Tibial nerve (tissue), 4 donors: ENCODE data around the gene ADIRF. TPM values are rescaled to one million over a fixed set of nuclear protein-coding genes. Genes with fewer than 3 reads are reported as not detected.

Experiments
- DNase-seq, 2 donors: peaks; one replicate each; pipeline ENCODE4 v3.0.0-alpha.2; 2019; ENCODE audit warnings: low spot score in 2 of 2
- H3K27ac ChIP-seq, 4 donors: fragments of 200-600 bp; sonication (generic) in 3 of 4; one replicate each; pipeline ENCODE4 v1.5.1; 2017 to 2019; ENCODE audit warnings: mild to moderate bottlenecking in 1 of 4
- H3K27me3 ChIP-seq, 2 donors: fragments of 200-600 bp; sonication (generic) in 1 of 2; one replicate each; pipeline versions ENCODE4 v1.5.1 to v1.6.0; 2017 to 2019
- H3K36me3 ChIP-seq, 3 donors: fragments of 200-600 bp; sonication (generic); one replicate each; pipeline ENCODE4 v1.5.1; 2018 to 2019
- H3K4me1 ChIP-seq, 4 donors: fragments of 200-600 bp; sonication (generic) in 3 of 4; one replicate each; pipeline ENCODE4 v1.5.1; 2017 to 2019
- H3K4me3 ChIP-seq, 4 donors: fragments of 200-600 bp; sonication (generic) in 3 of 4; one replicate each; pipeline ENCODE4 v1.5.1; 2017 to 2019; ENCODE audit warnings: mild to moderate bottlenecking in 1 of 4, moderate library complexity in 1 of 4
- H3K9me3 ChIP-seq, 4 donors: fragments of 200-600 bp; sonication (generic) in 3 of 4; one replicate each; pipeline ENCODE4 v1.5.1; 2017 to 2019
- EP300 ChIP-seq, 2 donors: sonication (generic); formaldehyde crosslinking; IDR thresholded peaks; one replicate each; pipeline ENCODE4 v1.6.1; 2017; ENCODE audit warnings: antibody characterized with exemption in 2 of 2, mild to moderate bottlenecking in 1 of 2
- POLR2A ChIP-seq, 2 donors: fragments of 450-650 bp; IDR thresholded peaks; one replicate each; pipeline ENCODE4 v1.6.1; 2017; ENCODE audit warnings: antibody characterized with exemption in 2 of 2, mild to moderate bottlenecking in 2 of 2, moderate library complexity in 2 of 2
- WGBS, 2 donors: methylation state at CpG; one replicate each; pipeline ENCODE4 v1.1.5; 2018; 5-methylcytosine and 5-hydroxymethylcytosine counted together
- total RNA-seq, 4 donors: library from RNA; depleted of rRNA; stranded (reverse); fragments of >200 nt; gene quantifications; one replicate each; pipeline ENCODE4 v1.1.0, GENCODE V29; 2016
- TF ChIP-seq, protein P1 (sequence below), 5 experiments: fragments of 200-600 bp in 3 of 5; fragments of 450-650 bp in 2 of 5; sonication (generic) in 3 of 5; IDR thresholded peaks; one replicate each; pipeline ENCODE4 v1.5.1; 2016 to 2019; ENCODE audit warnings: antibody characterized with exemption in 5 of 5, mild to moderate bottlenecking in 3 of 5, moderate library complexity in 2 of 5

The ADIRF gene
- total RNA-seq, 4 donors from 2014 or later, result 703 to 1,895 (median 1,121) TPM

DNA sequence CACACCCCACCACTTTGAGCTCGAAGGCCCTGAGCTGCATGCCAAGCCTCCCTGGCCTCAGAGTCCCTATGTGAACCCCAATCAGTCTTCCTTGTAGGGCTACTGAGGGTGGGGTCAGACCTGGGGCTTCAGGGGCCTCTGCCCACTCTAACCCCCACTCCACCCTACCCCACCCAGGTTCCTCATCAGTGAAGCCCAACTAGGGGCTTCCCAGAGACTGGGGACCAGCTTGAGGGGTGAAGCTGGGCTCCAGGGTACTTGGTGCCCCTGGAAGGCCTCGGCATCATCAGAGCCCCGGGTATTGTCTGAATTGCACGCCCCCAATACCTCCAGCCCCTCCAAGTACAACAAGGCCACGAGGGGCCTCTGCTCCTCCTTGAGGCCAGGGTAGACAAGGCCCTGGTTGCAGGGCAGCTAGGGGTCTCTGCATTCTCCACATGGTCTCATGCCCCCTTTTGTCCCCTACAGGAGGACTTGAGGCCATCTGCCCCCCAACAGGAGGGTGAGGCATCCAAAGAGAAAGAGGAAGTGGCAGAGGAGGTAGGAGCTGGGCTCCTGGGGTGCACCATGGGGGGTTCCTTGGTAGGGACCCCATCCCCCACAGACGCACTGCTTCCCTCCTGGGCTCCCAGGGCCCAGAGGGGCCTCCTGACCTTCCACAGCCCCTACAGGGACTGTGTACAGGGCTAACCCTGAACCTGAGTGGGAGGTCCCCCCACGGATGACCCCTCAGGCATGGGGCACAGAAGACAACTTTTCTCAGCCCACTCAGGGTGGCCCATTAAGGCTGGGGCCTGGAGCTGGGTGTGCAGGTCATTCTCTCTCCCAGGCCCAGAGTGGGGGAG is 5.9 kb upstream of the ADIRF start:
- Histone ChIP-seq H3K4me1 (peaks cover 0 to 81% (median 47%) of the 10 kb centered on the region in 4 donors), H3K27ac (peak overlapping the region in 1 of 4 donors; percentile 48), H3K9me3 (no peaks in the 10 kb centered on the region), H3K4me3 (no peak overlapping the region), H3K27me3 (no peaks in the 10 kb centered on the region), H3K36me3 (no peaks in the 10 kb centered on the region)
- 70 to 75% methylated on average over 5 to 7 of the region's 7 CpGs for WGBS, 2 donors
- TF ChIP-seq, protein P1, sequence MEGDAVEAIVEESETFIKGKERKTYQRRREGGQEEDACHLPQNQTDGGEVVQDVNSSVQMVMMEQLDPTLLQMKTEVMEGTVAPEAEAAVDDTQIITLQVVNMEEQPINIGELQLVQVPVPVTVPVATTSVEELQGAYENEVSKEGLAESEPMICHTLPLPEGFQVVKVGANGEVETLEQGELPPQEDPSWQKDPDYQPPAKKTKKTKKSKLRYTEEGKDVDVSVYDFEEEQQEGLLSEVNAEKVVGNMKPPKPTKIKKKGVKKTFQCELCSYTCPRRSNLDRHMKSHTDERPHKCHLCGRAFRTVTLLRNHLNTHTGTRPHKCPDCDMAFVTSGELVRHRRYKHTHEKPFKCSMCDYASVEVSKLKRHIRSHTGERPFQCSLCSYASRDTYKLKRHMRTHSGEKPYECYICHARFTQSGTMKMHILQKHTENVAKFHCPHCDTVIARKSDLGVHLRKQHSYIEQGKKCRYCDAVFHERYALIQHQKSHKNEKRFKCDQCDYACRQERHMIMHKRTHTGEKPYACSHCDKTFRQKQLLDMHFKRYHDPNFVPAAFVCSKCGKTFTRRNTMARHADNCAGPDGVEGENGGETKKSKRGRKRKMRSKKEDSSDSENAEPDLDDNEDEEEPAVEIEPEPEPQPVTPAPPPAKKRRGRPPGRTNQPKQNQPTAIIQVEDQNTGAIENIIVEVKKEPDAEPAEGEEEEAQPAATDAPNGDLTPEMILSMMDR (IDR thresholded peaks at IDR 0.05), result no peak
- TF ChIP-seq POLR2A (IDR thresholded peaks at IDR 0.05) (no peak), EP300 (IDR thresholded peaks at IDR 0.05) (no peak)
- no peak for DNase-seq

GRCh38 chr10:86962981-86963310 is 5.3 kb upstream of the ADIRF start:
- H3K4me1 ChIP-seq, result peaks cover 0 to 81% (median 48%) of the 10 kb centered on the region in 4 donors
- 87 to 89% methylated on average over 6 to 7 of the region's 7 CpGs for WGBS, 2 donors
- TF ChIP-seq, protein P1 (IDR thresholded peaks at IDR 0.05), result no peak
- TF ChIP-seq POLR2A (IDR thresholded peaks at IDR 0.05) (no peak), EP300 (IDR thresholded peaks at IDR 0.05) (no peak)

GRCh38 chr10:86963341-86963919 is 4.9 kb upstream of the ADIRF start:
- Histone ChIP-seq H3K27me3 (no peaks in the 10 kb centered on the region), H3K4me1 (peaks cover 0 to 81% (median 44%) of the 10 kb centered on the region in 4 donors), H3K4me3 (no peak overlapping the region), H3K36me3 (no peaks in the 10 kb centered on the region), H3K9me3 (no peaks in the 10 kb centered on the region), H3K27ac (peak overlapping the region in 1 of 4 donors; percentile 31)
- TF ChIP-seq EP300 (IDR thresholded peaks at IDR 0.05) (no peak), POLR2A (IDR thresholded peaks at IDR 0.05) (no peak)
- TF ChIP-seq, protein P1 (IDR thresholded peaks at IDR 0.05), result no peak
- DNase-seq, result no peak
- WGBS, 2 donors, result 94 to 95% methylated on average over 12 of the region's 12 CpGs

More at GRCh38 chr10:86962981-86963310, 5.3 kb upstream of the ADIRF start:
- Histone ChIP-seq H3K9me3 (no peaks in the 10 kb centered on the region), H3K27me3 (no peaks in the 10 kb centered on the region), H3K27ac (peak overlapping the region in 1 of 4 donors; percentile 48), H3K36me3 (no peaks in the 10 kb centered on the region), H3K4me3 (no peak overlapping the region)
- DNase-seq, result no peak

DNA sequence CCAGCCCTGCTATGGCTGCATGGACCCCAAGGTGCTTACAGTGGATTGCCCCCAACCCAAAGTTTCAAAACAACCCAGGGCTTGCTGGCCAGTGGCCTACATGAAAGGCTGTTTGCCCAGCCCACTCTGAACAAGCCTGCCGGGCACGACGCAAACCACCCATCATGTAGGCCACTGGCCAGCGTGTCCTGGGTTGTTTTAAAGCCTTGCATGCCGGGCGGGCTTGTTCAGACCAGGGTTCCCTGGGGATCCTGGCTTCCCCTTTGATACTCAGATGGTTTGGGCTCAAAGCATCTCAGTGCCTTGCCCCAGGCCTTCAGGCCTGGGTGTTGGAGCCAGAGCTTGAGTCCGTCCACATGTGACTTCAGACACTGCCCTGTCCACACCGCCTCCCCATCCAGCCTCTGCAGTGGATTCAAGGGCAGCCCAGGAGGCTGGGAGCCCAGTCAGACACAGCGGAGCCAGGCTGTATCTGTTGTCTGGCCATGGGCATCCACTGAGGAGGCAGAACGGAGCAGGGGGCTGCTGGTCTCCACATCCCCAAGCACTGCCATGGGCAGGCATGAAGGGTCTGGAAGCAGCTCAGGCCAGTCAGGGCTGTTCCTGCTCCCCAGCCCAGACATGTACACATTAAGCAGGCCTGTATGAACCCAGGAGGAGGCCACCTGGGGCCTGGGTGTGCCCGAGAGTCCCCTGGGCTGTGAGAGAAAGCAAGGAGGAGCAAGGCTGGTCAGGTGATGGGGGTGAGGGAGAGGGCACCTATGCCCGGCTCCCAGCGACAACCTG is 4.0 kb upstream of the ADIRF start:
- TF ChIP-seq, protein P1 (IDR thresholded peaks at IDR 0.05), result no peak
- no peak for TF ChIP-seq EP300 (IDR thresholded peaks at IDR 0.05)
- TF ChIP-seq POLR2A (IDR thresholded peaks at IDR 0.05), result no peak
- peak overlapping the region in 2 of 4 donors; percentile 23 to 59 for H3K27ac ChIP-seq

More for the DNA sequence above, 4.0 kb upstream of the ADIRF start:
- Histone ChIP-seq H3K9me3 (no peaks in the 10 kb centered on the region), H3K36me3 (no peaks in the 10 kb centered on the region), H3K27me3 (no peaks in the 10 kb centered on the region), H3K4me3 (no peak overlapping the region), H3K4me1 (peaks cover 0 to 73% (median 41%) of the 10 kb centered on the region in 4 donors)
- no peak for DNase-seq
- WGBS, 2 donors, result 75 to 76% methylated on average over 13 of the region's 13 CpGs
